ENCODE data around the gene RPS5.
"Not testable (repeated sequence)": the region's sequence is repeated elsewhere in the genome, so short reads cannot be mapped to it uniquely, and the experiment has no call there.

RPS5 gene

GRCh38 chr19:58357481-58358145 lies 29.5 kb upstream of the RPS5 start:
- no peak for DNase-seq

- DNase-seq: peak; percentile 23
Observed at GRCh38 chr19:58361900-58362271, 25.2 kb upstream of the RPS5 start.

GRCh38 chr19:58362272-58362994 lies 24.6 kb upstream of the RPS5 start, which contains the start of gene ZNF497:
Gene ZNF497, minus strand, starts transcription at chr19:58362751. Its CDS starts 5,116 bp downstream, at chr19:58357635.
- peak; percentile 94 for DNase-seq

GRCh38 chr19:58364146-58364545 lies 22.9 kb upstream of the RPS5 start:
- DNase-seq: no peak

GRCh38 chr19:58366585-58367430 lies 20.3 kb upstream of the RPS5 start:
- DNase-seq: no peak

- DNase-seq: no peak
Observed at GRCh38 chr19:58367698-58368454, 19.2 kb upstream of the RPS5 start.

GRCh38 chr19:58368561-58369360 lies 18.3 kb upstream of the RPS5 start:
- no peak for DNase-seq

GRCh38 chr19:58372311-58373133 lies 14.5 kb upstream of the RPS5 start:
- DNase-seq: no peak

- DNase-seq: no peak
Observed at GRCh38 chr19:58374200-58374599, 12.9 kb upstream of the RPS5 start.

GRCh38 chr19:58376724-58377123 lies 10.3 kb upstream of the RPS5 start:
- DNase-seq: not testable (repeated sequence)

GRCh38 chr19:58379246-58379645 lies 7.8 kb upstream of the RPS5 start:
- no peak for DNase-seq

- DNase-seq: no peak
Observed at GRCh38 chr19:58380037-58380661, 6.9 kb upstream of the RPS5 start.

- peak; percentile 100 for DNase-seq
Observed at GRCh38 chr19:58380662-58381459, 6.2 kb upstream of the RPS5 start, which contains the start of gene ZNF837. Gene ZNF837, minus strand, starts transcription at chr19:58381030. Its CDS starts 11,698 bp downstream, at chr19:58369332.

- DNase-seq: no peak
Observed at GRCh38 chr19:58381460-58382212, 5.4 kb upstream of the RPS5 start.

GRCh38 chr19:58382997-58383603 lies 4.0 kb upstream of the RPS5 start:
- no peak for DNase-seq

GRCh38 chr19:58385313-58385890 lies 1.7 kb upstream of the RPS5 start:
- DNase-seq: no peak

- DNase-seq: no peak
Observed at GRCh38 chr19:58385891-58386575, 1.0 kb upstream of the RPS5 start.
